ENCODE measurements around the gene APBA1. TPM values are rescaled to one million over a fixed set of nuclear protein-coding genes. Genes with fewer than 3 reads are reported as not detected.

APBA1 gene
- total RNA-seq, 6 experiments from 2014 or later: 17.6 to 25.6 (median 20.7) TPM

GRCh38 chr9:69637193-69637816, 34.9 kb downstream of the APBA1 start:
- peaks cover 26% of the 10 kb centered on the region for H3K4me1 Mint-ChIP-seq (ENCODE audit: low read depth)
- H3K27me3 Mint-ChIP-seq (ENCODE audit: insufficient read depth): no peaks in the 10 kb centered on the region
- no peak for TF ChIP-seq CTCF (IDR thresholded peaks at IDR 0.05)
- H3K36me3 Mint-ChIP-seq (ENCODE audit: low read depth): peaks cover 22% of the 10 kb centered on the region
- H3K4me3 Mint-ChIP-seq: peak overlapping the region; percentile 24; the same call in 1 of the 2 replicates
- DNase-seq: peak; percentile 15
- H3K9me3 Mint-ChIP-seq: peaks cover 10% of the 10 kb centered on the region
- H3K27ac Mint-ChIP-seq: peak overlapping the region; percentile 62

DNA sequence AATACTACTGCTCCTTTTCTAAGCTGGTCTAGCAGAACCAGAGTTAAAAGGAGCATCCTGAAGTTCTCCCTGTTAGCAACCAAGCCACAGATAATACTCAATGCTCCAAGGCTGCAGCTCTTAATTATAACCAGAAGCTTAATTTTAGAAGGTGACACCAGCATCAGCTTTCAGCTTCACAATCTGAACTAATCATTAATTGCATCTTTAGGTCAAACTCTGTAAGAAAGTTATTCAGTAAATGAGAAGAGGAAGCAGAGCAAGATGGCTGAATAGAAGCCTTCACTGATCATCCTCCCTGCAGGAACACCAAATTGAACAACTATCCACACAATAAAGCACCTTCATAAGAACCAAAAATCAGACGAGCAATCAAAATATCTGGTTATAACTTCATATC, 38.5 kb downstream of the APBA1 start:
- H3K4me1 Mint-ChIP-seq (ENCODE audit: low read depth): peaks cover 25% of the 10 kb centered on the region
- no peaks in the 10 kb centered on the region for H3K9me3 Mint-ChIP-seq
- no peak for TF ChIP-seq CTCF (IDR thresholded peaks at IDR 0.05)
- peaks cover 14% of the 10 kb centered on the region; the same call in 1 of the 2 replicates for H3K36me3 Mint-ChIP-seq (ENCODE audit: low read depth)
- no peak for DNase-seq
- no peak overlapping the region for H3K27ac Mint-ChIP-seq
- no peak overlapping the region for H3K4me3 Mint-ChIP-seq
- H3K27me3 Mint-ChIP-seq (ENCODE audit: insufficient read depth): no peaks in the 10 kb centered on the region

GRCh38 chr9:69632768-69633167, 39.4 kb downstream of the APBA1 start:
- no peak for TF ChIP-seq CTCF (IDR thresholded peaks at IDR 0.05)
- Mint-ChIP-seq H3K4me1 (ENCODE audit: low read depth) (peaks cover 17% of the 10 kb centered on the region), H3K4me3 (no peak overlapping the region), H3K36me3 (ENCODE audit: low read depth) (peaks cover 14% of the 10 kb centered on the region; the same call in 1 of the 2 replicates), H3K27ac (no peak overlapping the region), H3K27me3 (ENCODE audit: insufficient read depth) (no peaks in the 10 kb centered on the region), H3K9me3 (no peaks in the 10 kb centered on the region)
- no peak for DNase-seq

DNA sequence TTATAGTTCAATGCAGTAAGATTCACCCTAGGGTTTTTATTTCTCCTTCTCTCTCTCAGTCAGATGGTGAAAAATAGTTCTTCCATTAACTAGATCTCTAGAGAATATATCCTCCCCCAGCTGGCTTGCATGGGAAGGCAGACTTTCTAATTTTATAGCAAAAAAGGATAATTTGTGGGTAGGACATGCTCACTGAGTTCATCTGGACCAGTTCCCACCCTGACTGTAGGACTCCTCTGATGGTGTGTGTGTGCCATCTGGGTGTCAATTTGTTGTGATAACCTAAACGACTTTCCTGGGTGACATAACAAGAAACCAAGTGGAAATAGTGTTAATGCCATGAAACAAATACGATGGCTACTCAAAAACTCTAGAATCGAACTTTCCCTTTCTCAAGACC, 44.9 kb downstream of the APBA1 start:
- Mint-ChIP-seq H3K27ac (no peak overlapping the region), H3K4me3 (no peak overlapping the region), H3K9me3 (no peaks in the 10 kb centered on the region), H3K36me3 (ENCODE audit: low read depth) (peaks cover 5% of the 10 kb centered on the region; the same call in 1 of the 2 replicates), H3K27me3 (ENCODE audit: insufficient read depth) (peaks cover 5% of the 10 kb centered on the region; the same call in 1 of the 2 replicates), H3K4me1 (ENCODE audit: low read depth) (peaks cover 11% of the 10 kb centered on the region)
- no peak for TF ChIP-seq CTCF (IDR thresholded peaks at IDR 0.05)
- DNase-seq: no peak

GRCh38 chr9:69623276-69623675, 48.9 kb downstream of the APBA1 start:
- no peak overlapping the region for H3K4me3 Mint-ChIP-seq
- peaks cover 5% of the 10 kb centered on the region; the same call in 1 of the 2 replicates for H3K27me3 Mint-ChIP-seq (ENCODE audit: insufficient read depth)
- H3K4me1 Mint-ChIP-seq (ENCODE audit: low read depth): peaks cover 18% of the 10 kb centered on the region
- no peak overlapping the region for H3K27ac Mint-ChIP-seq
- H3K36me3 Mint-ChIP-seq (ENCODE audit: low read depth): peaks cover 4% of the 10 kb centered on the region
- TF ChIP-seq CTCF (IDR thresholded peaks at IDR 0.05): no peak
- H3K9me3 Mint-ChIP-seq: no peaks in the 10 kb centered on the region
- no peak for DNase-seq

All from HFFc6 (cell line).